Osteoblast (primary cell): Measurements from ENCODE around the gene ABHD8. TPM values are rescaled to one million over a fixed set of nuclear protein-coding genes. Genes with fewer than 3 reads are reported as not detected.

Source experiments
- DNase-seq: peaks from one replicate; pipeline ENCODE4 v3.0.0; 2011; ENCODE audit warnings: low spot score, mixed read lengths; ENCODE audit not compliant: insufficient read length; ENCODE audit errors: missing footprints
- H2AFZ ChIP-seq: 2 replicates; pipeline ENCODE4 v1.6.0; 2011; ENCODE audit warnings: mild to moderate bottlenecking, low read length
- H3K27ac ChIP-seq: 2 replicates; pipeline ENCODE4 v1.5.1; 2011; ENCODE audit warnings: mild to moderate bottlenecking, low read depth, low read length, moderate library complexity
- H3K27me3 ChIP-seq: 2 replicates; pipeline ENCODE4 v1.6.0; 2012; ENCODE audit warnings: mild to moderate bottlenecking, control low read depth, inconsistent platforms, low read length, moderate library complexity; ENCODE audit not compliant: insufficient read depth
- H3K36me3 ChIP-seq: 2 replicates; pipeline ENCODE4 v1.5.1; 2011; ENCODE audit warnings: mild to moderate bottlenecking, low read length, control low read depth, moderate library complexity; ENCODE audit not compliant: insufficient read depth
- H3K4me1 ChIP-seq: 2 replicates; pipeline ENCODE4 v1.5.1; 2011; ENCODE audit warnings: mild to moderate bottlenecking, low read length, control low read depth, moderate library complexity; ENCODE audit not compliant: insufficient read depth
- H3K4me2 ChIP-seq: 2 replicates; pipeline ENCODE4 v1.6.0; 2011; ENCODE audit warnings: mild to moderate bottlenecking, low read length; ENCODE audit not compliant: insufficient read depth
- H3K4me3 ChIP-seq: fragments of 200-600 bp; sonication (generic); 3 replicates; pipeline ENCODE4 v1.5.1; 2012; ENCODE audit warnings: mild to moderate bottlenecking, low read length, inconsistent platforms; ENCODE audit not compliant: insufficient read depth
- H3K79me2 ChIP-seq: 2 replicates; pipeline ENCODE4 v1.6.0; 2012; ENCODE audit warnings: mild to moderate bottlenecking, low read length, control low read depth, inconsistent platforms; ENCODE audit not compliant: insufficient read depth
- H3K9me3 ChIP-seq: 2 replicates; pipeline ENCODE4 v1.5.1; 2011; ENCODE audit warnings: low read depth, low read length, control low read depth
- H4K20me1 ChIP-seq: 2 replicates; pipeline ENCODE4 v1.6.0; 2012; ENCODE audit warnings: mild to moderate bottlenecking, low read length, control low read depth; ENCODE audit not compliant: insufficient read depth
- CTCF ChIP-seq: IDR thresholded peaks from 2 replicates; pipeline ENCODE4 v1.5.1; 2011; ENCODE audit warnings: mild to moderate bottlenecking, low read depth, low read length, moderate library complexity; ENCODE audit errors: extremely low read depth
- total RNA-seq: library from RNA; depleted of rRNA; stranded (reverse); fragments of >200 nt; gene quantifications from 2 replicates; pipeline ENCODE4 v1.2.3, GENCODE V29; 2012

Gene ABHD8
- total RNA-seq, 1 donor, result 14.8 TPM

- no peaks in the 10 kb centered on the region for H3K27me3 ChIP-seq
- no peak overlapping the region for H2AFZ ChIP-seq
- peak overlapping the region; percentile 88 for H3K4me2 ChIP-seq
- no peak for TF ChIP-seq CTCF
- H3K27ac ChIP-seq, result no peak overlapping the region
- H3K4me1 ChIP-seq, result peaks cover 31% of the 10 kb centered on the region
- H3K4me3 ChIP-seq, result peak overlapping the region; percentile 99
- peaks cover 16% of the 10 kb centered on the region for H3K79me2 ChIP-seq
- no peaks in the 10 kb centered on the region for H4K20me1 ChIP-seq
- no peaks in the 10 kb centered on the region for H3K36me3 ChIP-seq
- DNase-seq, result peak; percentile 21
- no peaks in the 10 kb centered on the region for H3K9me3 ChIP-seq
Observed at GRCh38 chr19:17304386-17305215, 1.4 kb upstream of the ABHD8 start.

- peaks cover 13% of the 10 kb centered on the region for H3K79me2 ChIP-seq
- peak overlapping the region; percentile 83 for H3K4me3 ChIP-seq
- DNase-seq, result no peak
- no peaks in the 10 kb centered on the region for H3K36me3 ChIP-seq
- peak overlapping the region; percentile 45 for H3K27ac ChIP-seq
- H3K4me1 ChIP-seq, result peaks cover 31% of the 10 kb centered on the region
- no peaks in the 10 kb centered on the region for H3K9me3 ChIP-seq
- TF ChIP-seq CTCF, result no peak
- H3K27me3 ChIP-seq, result no peaks in the 10 kb centered on the region
- no peaks in the 10 kb centered on the region for H4K20me1 ChIP-seq
- H3K4me2 ChIP-seq, result peak overlapping the region; percentile 83
- peak overlapping the region; percentile 92 for H2AFZ ChIP-seq
Observed at GRCh38 chr19:17303940-17304267, 679 bp upstream of the ABHD8 start.

- Histone ChIP-seq H3K27me3 (no peaks in the 10 kb centered on the region), H4K20me1 (no peaks in the 10 kb centered on the region), H3K79me2 (peaks cover 9% of the 10 kb centered on the region), H3K4me2 (peak overlapping the region; percentile 83), H3K9me3 (no peaks in the 10 kb centered on the region), H3K36me3 (no peaks in the 10 kb centered on the region), H2AFZ (peak overlapping the region; percentile 56), H3K4me3 (peak overlapping the region; percentile 83), H3K27ac (no peak overlapping the region), H3K4me1 (peaks cover 31% of the 10 kb centered on the region)
- no peak for TF ChIP-seq CTCF
- DNase-seq, result peak; percentile 84
Observed at GRCh38 chr19:17302391-17303166, 646 bp downstream of the ABHD8 start.

GRCh38 chr19:17300992-17301619 lies 2.1 kb downstream of the ABHD8 start:
- peaks cover 29% of the 10 kb centered on the region for H3K4me1 ChIP-seq
- no peak for DNase-seq
- no peaks in the 10 kb centered on the region for H3K36me3 ChIP-seq
- peaks cover 3% of the 10 kb centered on the region for H3K79me2 ChIP-seq
- no peak overlapping the region for H2AFZ ChIP-seq
- no peaks in the 10 kb centered on the region for H3K27me3 ChIP-seq
- no peak overlapping the region for H3K4me3 ChIP-seq
- H3K27ac ChIP-seq, result no peak overlapping the region
- H4K20me1 ChIP-seq, result no peaks in the 10 kb centered on the region
- H3K9me3 ChIP-seq, result no peaks in the 10 kb centered on the region
- H3K4me2 ChIP-seq, result no peak overlapping the region
- no peak for TF ChIP-seq CTCF
